SU-DHL-6 (cell line): ENCODE results near the gene FCRL5.

ENCODE experiments used
- H2AFZ ChIP-seq: fragments of 200-600 bp; sonication (generic); 2 replicates; pipeline ENCODE4 v1.6.1; 2014; ENCODE audit warnings: low read depth, mild to moderate bottlenecking, moderate library complexity, mixed read lengths, antibody characterized with exemption, low read length; ENCODE audit not compliant: severe bottlenecking
- H3F3A ChIP-seq: fragments of 200-600 bp; shearing (Covaris generic); 2 replicates; pipeline ENCODE4 v1.6.0; 2016; ENCODE audit warnings: antibody characterized with exemption, mild to moderate bottlenecking; ENCODE audit not compliant: insufficient read depth
- H3K27ac ChIP-seq: fragments of 200-600 bp; sonication (generic); 2 replicates; pipeline ENCODE4 v1.5.1; 2016; ENCODE audit warnings: low read depth, mild to moderate bottlenecking, low read length, moderate library complexity, mixed read lengths
- H3K27me3 ChIP-seq: fragments of 200-600 bp; sonication (generic), shearing (Covaris generic); 2 replicates; pipeline ENCODE4 v1.6.0; 2014; ENCODE audit warnings: mild to moderate bottlenecking, low read length
- H3K36me3 ChIP-seq: fragments of 200-600 bp; sonication (generic); 2 replicates; pipeline ENCODE4 v1.6.1; 2014; ENCODE audit warnings: mild to moderate bottlenecking, low read length, mixed read lengths
- H3K4me2 ChIP-seq: fragments of 300-600, 200-600 bp; shearing (Covaris generic), sonication (generic); 2 replicates; pipeline ENCODE4 v1.6.0; 2014; ENCODE audit warnings: low read length, low read depth, mild to moderate bottlenecking; ENCODE audit not compliant: poor library complexity, severe bottlenecking
- H3K4me3 ChIP-seq: fragments of 200-600 bp; sonication (generic); 2 replicates; pipeline ENCODE4 v1.5.1; 2014; ENCODE audit warnings: antibody characterized with exemption, low read length, mild to moderate bottlenecking, mixed read lengths; ENCODE audit not compliant: insufficient read depth, poor library complexity, severe bottlenecking
- H3K79me2 ChIP-seq: fragments of 200-600 bp; sonication (generic); 2 replicates; pipeline ENCODE4 v1.6.1; 2014; ENCODE audit warnings: mild to moderate bottlenecking, low read length, moderate library complexity; ENCODE audit not compliant: insufficient read depth
- H3K9ac ChIP-seq: fragments of 200-600 bp; sonication (generic); 2 replicates; pipeline ENCODE4 v1.7.0; 2014; ENCODE audit warnings: mild to moderate bottlenecking, low read length
- H3K9me2 ChIP-seq: fragments of 200-600 bp; sonication (generic); replicated peaks from 2 replicates; pipeline ENCODE4 v1.6.1; 2014; ENCODE audit warnings: low read length; ENCODE audit not compliant: insufficient read depth
- H3K9me3 ChIP-seq: fragments of 200-600 bp; sonication (generic); 2 replicates; pipeline ENCODE4 v1.6.1; 2014; ENCODE audit warnings: low read length, mixed read lengths; ENCODE audit not compliant: insufficient read depth
- H4K20me1 ChIP-seq: fragments of 200-600 bp; sonication (generic); 2 replicates; pipeline ENCODE4 v1.6.1; 2014; ENCODE audit warnings: low read depth, mild to moderate bottlenecking, antibody characterized with exemption, low read length, moderate library complexity, mixed read lengths
- CTCF ChIP-seq: fragments of 200-600 bp; sonication (generic); IDR thresholded peaks from one replicate; pipeline ENCODE4 v1.5.1; 2017; ENCODE audit warnings: antibody characterized with exemption, mild to moderate bottlenecking, low read length, moderate library complexity; ENCODE audit not compliant: insufficient read depth, poor library complexity, severe bottlenecking
- EZH2phosphoT487 ChIP-seq: fragments of 200-600 bp; sonication (generic), shearing (Covaris generic); conservative IDR thresholded peaks from 2 replicates; pipeline ENCODE4 v1.6.1; 2018; ENCODE audit warnings: mild to moderate bottlenecking, antibody characterized with exemption, low read length, moderate library complexity, mixed read lengths

Gene FCRL5

GRCh38 chr1:157495285-157495684 is 57.0 kb downstream of the FCRL5 start:
- no peaks in the 10 kb centered on the region for H4K20me1 ChIP-seq
- no peaks in the 10 kb centered on the region for H3K27me3 ChIP-seq
- TF ChIP-seq EZH2phosphoT487 (no peak), CTCF (no peak)
- H3K9ac ChIP-seq, result no peak overlapping the region
- no peak overlapping the region for H3K4me2 ChIP-seq
- no peak overlapping the region for H3K27ac ChIP-seq
- H3K36me3 ChIP-seq, result no peaks in the 10 kb centered on the region
- H3K79me2 ChIP-seq, result no peaks in the 10 kb centered on the region
- peaks cover 7% of the 10 kb centered on the region; the same call in 1 of the 2 replicates for H3F3A ChIP-seq
- H3K9me3 ChIP-seq, result no peaks in the 10 kb centered on the region
- no peaks in the 10 kb centered on the region for H3K9me2 ChIP-seq
- H2AFZ ChIP-seq, result no peak overlapping the region
- no peak overlapping the region for H3K4me3 ChIP-seq

GRCh38 chr1:157494093-157494492 is 58.2 kb downstream of the FCRL5 start:
- Histone ChIP-seq H3K4me3 (no peak overlapping the region), H3K4me2 (no peak overlapping the region)
- TF ChIP-seq EZH2phosphoT487 (no peak), CTCF (no peak)

GRCh38 chr1:157490467-157491165 is 61.7 kb downstream of the FCRL5 start:
- Histone ChIP-seq H3F3A (peaks cover 3% of the 10 kb centered on the region; the same call in 1 of the 2 replicates), H3K9me3 (no peaks in the 10 kb centered on the region), H4K20me1 (no peaks in the 10 kb centered on the region), H3K9ac (no peak overlapping the region), H3K9me2 (no peaks in the 10 kb centered on the region), H3K27ac (no peak overlapping the region), H3K4me3 (no peak overlapping the region), H3K36me3 (no peaks in the 10 kb centered on the region), H2AFZ (no peak overlapping the region), H3K4me2 (no peak overlapping the region), H3K27me3 (no peaks in the 10 kb centered on the region), H3K79me2 (no peaks in the 10 kb centered on the region)
- TF ChIP-seq CTCF, result peak; percentile 67
- no peak for TF ChIP-seq EZH2phosphoT487

More at GRCh38 chr1:157494093-157494492, 58.2 kb downstream of the FCRL5 start:
- Histone ChIP-seq H3K36me3 (no peaks in the 10 kb centered on the region), H3F3A (peaks cover 7% of the 10 kb centered on the region; the same call in 1 of the 2 replicates), H4K20me1 (no peaks in the 10 kb centered on the region), H3K79me2 (no peaks in the 10 kb centered on the region), H2AFZ (no peak overlapping the region), H3K27me3 (no peaks in the 10 kb centered on the region), H3K9ac (no peak overlapping the region), H3K27ac (no peak overlapping the region), H3K9me3 (no peaks in the 10 kb centered on the region), H3K9me2 (no peaks in the 10 kb centered on the region)
